GM19351 (cell line): ENCODE results near the gene LRMDA.

Experiments
- ATAC-seq: cut with Tn5 transposase; IDR thresholded peaks from one replicate; pipeline ENCODE4 v1.9.1; 2021; ENCODE audit warnings: mild to moderate bottlenecking, moderate library complexity; ENCODE audit not compliant: unreplicated experiment

Gene LRMDA

DNA sequence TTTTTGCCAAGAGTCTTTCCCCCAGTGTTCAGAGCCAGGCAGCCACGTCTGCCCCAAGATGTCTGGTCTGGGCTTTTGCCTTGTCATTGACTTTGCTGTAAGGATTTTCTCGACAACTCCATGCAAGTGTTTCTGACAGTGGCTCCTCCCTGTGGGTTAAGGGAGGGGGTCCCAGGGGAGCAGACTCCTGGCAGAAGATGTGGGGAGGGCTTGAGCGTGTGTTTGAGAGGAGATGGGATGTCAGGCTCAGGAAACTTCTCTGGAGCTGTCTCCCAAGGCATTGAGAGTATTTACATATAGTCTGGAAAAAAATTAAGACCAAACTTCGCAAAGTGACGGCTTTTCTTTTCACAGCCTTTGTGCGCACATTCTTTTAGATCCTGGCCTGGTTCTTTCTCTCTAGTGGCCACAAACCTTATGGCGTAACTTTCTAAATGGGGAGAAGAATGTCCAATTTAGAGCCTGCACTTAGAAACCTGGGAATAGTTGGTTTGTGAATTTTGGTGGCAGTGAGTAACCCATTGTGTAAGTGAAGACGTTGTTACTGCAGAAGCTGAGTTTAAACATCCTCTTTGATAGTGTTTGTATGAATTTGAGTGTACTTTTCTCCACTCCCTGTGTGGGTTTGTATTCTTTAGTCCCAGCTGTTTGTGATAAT is 201.5 kb downstream of the LRMDA start:
- ATAC-seq = no peak

DNA sequence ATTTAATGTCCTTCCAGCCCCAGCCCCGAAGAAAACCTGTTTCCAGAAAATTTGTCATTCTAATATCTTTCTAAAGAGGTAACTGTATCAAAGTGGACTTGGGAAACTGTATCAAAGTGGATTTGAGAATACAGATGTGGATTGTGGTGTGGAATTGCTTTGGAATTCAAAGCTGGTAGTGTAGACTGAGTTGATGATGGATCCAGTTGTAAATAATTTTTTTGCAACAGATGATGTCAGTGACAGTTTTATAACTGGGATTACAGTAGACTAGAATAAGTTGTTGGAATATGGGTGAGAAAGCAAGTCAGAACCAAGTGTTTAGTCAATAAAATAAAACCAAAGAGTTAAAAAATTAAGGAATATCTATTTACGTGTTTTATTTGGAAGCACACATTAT is 202.1 kb downstream of the LRMDA start:
- no peak for ATAC-seq

DNA sequence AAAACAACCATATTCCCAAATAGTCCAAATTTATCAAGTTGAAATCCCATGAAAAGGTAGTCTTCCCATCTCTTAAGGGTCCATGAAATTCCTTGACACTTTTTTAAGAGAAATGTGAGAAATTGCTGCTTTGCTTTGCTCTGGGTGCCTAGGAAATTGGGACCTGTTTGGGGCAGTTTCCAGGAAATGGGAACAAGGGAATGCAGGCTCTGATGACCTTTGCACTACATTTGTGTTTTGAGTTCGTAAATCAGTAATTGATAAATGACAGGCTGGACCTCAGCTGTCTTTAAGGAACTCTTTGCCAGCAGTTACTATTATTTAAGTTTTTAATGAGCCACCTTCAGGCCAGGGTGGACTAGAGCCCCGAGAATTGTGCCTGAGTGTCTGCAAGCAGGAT is 203.5 kb downstream of the LRMDA start:
- ATAC-seq = no peak

DNA sequence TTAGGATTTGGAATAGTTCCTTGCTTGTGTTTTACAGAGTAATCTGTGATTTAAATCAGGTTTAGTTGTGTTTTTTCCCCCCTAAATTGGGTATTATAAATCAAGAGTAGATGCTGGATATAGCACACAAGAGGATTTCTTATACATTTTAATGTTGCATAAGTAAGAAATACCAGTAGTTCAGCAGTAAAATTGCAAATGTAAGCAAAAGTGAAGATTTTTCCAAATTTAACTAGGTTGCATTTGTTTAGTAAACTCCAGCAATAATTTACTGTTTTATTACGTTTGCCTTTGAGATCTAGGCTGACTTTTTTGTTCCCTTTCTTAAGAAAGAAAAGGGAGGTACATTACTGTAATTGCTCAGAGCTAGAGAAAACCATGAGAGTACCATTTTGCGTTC is 207.3 kb downstream of the LRMDA start:
- no peak for ATAC-seq

DNA sequence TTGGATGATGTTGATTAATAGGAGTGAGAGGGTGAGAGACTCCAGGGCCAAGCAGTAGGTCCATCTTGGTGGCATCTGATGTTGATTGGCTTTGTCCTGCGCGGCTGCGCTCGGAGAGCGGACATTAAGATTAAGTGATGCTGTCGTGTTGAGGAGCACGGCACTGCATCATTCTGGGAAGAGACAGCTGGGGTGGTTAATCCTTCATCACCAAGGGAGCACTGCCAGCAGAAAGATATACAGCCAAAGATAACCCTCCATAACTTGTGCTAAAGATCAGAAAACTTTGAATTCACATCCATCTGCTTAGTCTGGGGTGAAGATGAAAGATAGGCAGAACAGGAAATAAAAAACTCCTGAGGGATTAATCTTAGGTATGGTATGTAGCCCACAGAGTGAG is 208.3 kb downstream of the LRMDA start:
- no peak for ATAC-seq

DNA sequence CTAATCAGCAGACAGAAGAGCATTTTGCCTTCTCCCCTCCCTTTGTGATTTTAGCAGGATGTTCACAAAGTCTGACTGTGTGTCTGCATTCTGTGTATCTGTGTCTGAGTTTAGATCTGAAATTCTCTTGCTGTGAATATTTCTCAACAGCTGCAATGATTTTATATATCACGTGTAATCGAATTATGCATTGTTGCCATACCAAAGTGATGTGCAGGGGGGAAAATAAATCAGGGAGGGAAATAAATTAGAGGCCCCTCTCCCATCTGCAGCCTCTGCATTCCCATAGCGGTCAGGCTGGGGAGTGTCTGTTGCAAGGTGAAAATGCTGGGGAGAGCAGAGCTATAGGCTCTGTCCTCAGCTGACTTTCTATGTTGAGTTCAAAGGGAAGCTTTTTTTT is 209.0 kb downstream of the LRMDA start:
- no peak for ATAC-seq

DNA sequence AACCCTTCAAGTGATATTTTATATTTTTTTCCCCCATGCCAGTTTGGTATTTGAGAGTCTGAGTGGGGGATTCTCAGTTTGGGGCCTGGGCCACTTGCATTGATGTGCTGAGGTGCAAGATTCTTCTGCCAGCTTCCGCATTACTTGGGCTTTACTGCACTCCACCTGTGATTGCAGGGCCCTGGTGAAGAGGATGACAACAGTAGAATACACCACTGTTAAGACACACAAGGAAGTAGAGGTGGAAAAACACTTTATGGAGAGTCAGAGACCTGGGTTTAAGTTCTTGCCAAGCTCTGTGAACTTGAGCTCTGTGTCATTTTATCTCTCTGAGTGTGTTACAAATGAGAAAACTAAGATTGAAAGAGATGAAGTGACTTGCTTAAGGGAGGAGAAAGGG is 209.4 kb downstream of the LRMDA start:
- ATAC-seq = no peak

DNA sequence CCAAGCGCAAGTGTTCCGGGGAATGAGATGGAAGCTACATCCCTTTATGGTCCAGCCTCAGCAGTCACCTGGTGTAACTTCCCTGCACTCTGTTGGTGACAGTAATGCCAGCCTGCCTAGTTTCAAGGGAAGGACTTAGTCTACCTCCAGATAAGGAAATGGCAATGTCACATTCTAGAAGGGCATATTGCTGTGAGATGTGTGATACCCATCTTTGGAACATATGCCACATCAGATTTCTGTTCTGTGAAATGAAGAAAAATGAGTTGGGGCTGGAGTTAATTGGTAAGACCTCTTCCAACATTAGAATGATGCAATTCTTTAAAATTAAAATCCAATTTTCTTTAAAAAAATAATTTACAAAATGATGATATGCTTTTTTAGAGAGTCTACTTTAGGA is 212.0 kb downstream of the LRMDA start:
- no peak for ATAC-seq

DNA sequence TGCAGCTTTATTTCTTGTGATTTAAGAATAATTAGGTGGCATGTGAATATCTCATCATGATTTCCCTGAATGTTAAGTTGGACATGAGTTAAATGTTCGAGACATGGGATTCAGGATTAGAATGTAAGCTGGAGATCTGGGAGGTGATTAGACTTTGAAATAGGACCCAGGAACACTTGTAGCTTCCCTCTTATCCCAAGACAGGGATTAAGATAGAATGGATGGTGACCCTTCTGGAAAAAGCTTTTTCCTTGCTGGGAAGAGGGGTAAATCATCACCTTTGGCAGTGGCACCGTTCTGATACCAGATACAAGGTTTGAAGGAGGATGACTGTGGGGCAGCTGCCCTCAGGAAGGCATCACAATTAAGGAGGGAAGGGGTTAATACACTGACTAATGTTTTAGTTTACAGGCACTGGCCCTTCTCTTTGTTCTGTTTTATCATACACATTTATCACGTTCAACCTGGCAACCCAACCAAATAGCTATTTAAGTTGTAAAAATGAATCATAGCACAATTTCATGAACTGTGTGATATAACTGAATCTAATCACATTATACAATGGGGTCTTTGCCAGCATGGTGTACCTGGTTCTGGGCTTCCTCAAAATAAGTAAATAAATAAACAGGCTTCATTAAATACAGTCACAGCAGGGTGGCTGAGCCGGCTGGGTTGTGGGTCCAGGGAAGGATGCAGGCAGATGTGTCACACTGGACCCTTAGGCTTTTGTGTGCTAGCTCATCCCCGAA is 212.7 kb downstream of the LRMDA start:
- no peak for ATAC-seq

DNA sequence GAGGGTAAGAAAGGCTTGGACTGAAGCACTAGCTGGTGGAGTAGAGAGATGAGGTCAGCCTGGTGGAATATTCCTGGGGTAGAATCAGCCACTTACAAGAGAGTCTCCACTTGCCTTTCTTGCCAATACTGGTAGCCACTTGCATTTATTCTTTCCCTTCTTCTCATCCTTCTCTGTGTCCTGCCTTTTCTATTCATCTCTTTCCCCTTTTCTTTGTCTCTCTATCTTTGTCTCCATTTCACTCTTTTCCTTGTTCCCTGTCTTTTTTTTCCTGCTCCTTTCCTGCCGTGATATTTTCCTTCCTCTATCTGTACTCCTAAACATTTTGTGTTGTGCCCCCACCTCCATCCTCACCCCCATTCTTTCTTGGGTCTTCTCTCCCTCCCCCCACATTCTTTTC is 214.3 kb downstream of the LRMDA start:
- no peak for ATAC-seq

DNA sequence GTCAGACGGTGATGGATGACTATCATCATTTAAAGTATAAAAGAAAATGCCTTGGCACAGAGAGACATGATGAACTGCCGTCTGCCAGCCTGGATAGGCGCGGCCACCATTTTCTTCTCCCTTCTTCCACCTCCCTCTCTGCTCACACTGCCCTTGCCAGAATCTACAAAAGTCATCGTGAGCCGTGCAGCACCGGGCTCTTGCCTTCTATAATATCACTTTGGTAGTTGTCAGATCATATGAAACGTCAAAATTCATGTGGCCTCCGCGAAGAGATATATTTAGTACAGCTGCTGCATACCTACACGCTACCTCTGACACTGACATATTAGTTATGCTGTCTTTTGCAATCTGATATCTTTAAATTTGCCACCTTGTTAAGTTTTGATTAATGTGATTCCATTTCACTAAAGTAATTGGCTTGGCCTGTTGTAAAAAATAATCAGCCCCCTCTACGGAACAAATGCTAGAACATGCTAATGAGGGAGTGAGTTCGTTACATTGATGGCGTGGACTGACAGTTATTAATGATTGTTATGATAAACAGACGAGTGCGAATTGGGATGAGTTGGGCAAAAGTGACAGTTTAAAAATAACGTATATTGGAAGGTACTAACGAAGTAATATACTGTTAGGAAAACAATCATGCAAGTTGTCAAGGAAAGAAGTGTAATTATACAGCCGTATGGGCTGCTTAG is 214.9 kb downstream of the LRMDA start:
- no peak for ATAC-seq

DNA sequence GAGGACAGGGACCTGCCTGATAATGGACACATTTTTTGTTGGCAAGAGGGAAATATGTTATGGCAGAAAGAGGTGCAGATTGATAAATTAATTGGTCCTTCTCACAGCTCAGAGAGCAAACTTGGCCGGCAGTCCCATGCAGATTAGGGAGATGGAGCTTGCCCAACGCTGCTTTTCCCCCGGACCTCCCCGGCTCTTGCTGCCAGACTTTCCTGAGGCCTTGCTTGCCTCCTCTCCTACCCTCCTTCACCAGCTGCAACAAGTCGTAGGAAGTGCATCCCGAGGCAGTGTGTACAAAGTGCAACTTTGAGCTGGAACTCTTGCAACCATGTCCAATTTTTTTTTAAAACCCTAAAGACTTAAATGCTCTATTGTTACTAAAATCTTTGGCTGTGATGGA is 215.5 kb downstream of the LRMDA start:
- ATAC-seq = no peak

DNA sequence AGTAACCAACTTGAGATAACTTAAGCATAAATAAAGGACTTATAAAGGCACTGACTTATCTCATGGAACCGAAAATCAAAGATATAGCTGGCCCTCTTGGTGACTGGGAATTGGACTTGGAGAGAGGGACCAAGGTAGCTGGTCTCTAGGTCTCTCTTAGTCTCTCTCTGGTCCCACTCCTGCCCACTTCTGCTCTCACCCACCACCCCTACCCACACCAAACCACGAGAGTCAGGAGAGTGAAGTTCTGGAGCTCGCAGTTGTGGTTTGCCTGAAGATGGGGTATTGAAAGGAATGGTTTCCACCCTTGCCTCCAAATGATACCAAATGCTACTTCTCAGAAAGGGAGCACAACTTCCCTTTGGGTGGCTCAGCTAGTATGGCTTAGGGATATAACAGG is 216.3 kb downstream of the LRMDA start:
- no peak for ATAC-seq

DNA sequence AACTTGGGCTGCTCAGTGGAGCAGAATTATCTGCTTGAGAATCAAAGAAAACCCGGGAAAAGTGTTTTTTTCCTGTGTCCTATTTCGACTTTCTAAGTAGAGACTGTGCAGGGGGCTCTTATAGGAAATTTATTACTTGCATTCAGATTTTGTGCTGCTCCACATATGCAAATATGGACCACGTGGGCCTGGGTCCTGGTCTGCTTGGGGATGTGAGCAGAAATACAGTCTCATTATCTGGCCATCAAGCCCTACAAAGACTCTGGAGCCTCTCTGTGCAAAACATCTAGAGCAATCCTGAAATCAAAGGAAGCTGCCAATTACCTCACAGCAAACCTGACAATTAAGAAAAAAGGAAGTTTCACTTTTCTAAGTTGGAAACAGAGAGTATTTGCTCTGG is 216.9 kb downstream of the LRMDA start:
- no peak for ATAC-seq

DNA sequence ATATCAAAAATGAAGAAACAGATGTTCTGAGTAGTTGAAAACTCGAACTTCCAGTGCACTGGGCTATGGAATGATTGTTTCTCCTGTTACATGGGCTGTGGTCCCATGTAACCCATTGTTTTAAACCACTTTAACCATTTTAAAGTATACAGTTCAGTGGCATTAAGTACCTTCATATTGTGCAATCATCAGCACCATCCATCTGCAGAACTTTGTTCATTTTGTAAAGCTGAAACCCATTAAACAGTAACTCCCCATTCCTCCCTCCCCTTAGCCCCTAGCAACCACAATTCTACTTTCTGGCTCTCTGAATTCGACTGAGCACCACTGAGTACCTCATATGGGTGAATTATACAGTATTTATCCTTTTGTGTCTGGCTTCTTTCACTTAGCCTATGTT is 217.4 kb downstream of the LRMDA start:
- no peak for ATAC-seq

DNA sequence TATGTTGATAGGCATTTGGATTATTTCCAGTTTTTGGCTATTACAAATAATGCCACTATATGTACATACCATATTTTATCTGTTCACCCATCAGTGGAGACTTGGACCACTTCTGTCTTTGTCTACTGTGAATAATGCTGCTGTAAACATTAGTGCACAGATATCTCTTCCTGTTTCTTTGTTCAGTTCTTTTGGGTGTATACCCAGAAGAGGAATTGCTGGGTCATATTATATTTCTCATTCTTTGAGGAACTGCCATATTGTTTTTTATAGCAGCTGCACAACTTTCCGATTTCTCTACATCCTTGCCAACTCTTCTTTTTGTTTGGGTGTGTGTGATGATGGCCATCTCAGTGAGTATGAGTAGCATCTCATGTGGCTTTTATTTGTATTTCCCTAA is 218.0 kb downstream of the LRMDA start:
- ATAC-seq = no peak

DNA sequence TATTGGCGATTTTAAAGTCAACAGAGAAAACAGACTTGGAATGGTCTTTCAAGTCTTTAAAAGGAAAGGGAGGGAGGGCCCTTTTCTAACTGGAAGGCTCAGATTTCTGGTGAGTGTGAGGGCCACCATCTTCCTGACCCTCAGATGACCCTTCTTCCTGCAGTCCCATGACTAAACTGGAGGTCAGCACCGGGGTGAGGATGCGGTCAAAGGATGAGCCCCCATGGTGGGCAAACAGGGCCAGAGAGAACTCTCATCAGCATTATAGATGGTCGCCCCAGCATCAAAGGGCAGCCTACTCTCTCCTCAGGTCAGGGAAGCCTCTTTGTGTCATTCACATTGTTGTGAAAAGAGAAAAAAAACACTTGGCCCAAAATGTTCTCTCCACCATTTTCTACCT is 219.2 kb downstream of the LRMDA start:
- ATAC-seq = no peak

DNA sequence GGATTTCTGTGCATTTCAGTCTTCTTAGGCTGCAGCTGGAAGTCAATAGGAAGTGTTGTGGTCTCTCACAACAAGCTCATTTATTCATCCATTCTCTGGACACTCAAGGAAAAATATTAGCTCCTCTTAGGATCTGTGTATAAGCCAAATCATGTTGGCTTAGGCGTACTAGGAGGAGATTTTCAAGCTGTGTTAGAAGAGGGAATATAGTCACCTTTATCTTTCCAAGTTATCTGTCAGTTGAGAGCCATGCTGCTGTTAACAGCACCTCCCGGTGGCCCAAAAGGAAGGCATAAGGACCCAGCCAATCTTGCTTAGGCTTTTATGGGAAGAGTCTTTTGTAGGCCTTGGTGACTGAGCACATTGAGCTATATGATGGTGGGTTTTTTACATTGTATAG is 220.0 kb downstream of the LRMDA start:
- ATAC-seq = no peak

DNA sequence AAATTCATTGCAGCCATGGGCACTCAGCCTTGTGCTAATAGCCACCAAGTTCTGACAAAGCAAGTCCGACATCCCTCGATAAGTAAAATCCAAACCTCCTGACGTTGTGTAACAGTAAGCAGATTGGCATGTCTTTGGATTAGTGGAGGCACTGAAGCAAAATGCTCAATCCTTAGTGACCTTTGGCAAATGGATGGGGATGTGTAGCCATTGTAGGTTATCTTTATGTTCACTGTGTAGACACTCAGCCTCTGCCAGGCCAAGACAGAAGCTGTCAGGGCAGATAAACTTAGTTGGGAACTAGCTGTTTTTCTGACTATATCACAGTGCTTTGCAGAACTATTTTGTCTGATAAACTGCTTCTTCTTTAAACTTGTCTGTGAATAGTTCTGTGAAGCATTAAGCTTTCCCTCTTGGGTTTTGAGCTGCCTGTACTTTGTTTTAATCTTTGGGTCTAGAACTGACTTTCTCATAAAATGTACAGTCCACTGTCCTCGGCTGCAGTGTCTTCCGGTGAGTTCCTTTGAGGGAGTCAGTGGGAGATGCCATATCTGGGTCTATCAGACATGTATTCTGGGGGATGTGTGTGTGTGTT is 220.8 kb downstream of the LRMDA start:
- no peak for ATAC-seq

DNA sequence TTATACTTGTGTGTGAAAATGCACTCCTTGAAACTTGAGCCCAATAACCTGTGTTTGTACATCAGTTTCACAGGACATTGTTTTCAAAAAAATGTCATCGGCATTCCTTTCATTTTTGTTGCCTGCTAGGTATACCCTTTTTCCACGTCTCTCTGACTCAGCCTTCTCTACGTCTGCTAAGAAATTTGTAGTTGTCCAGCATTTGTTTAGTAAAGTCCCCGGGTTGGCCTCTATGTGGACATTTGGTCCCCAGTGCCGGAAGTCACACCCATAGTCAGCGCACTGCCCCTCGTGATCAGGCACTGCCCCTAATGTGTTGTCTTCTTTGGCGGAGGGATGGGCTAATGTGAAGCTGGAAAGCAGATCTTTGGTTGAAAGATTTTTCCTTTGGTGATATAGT is 222.3 kb downstream of the LRMDA start:
- ATAC-seq = no peak

DNA sequence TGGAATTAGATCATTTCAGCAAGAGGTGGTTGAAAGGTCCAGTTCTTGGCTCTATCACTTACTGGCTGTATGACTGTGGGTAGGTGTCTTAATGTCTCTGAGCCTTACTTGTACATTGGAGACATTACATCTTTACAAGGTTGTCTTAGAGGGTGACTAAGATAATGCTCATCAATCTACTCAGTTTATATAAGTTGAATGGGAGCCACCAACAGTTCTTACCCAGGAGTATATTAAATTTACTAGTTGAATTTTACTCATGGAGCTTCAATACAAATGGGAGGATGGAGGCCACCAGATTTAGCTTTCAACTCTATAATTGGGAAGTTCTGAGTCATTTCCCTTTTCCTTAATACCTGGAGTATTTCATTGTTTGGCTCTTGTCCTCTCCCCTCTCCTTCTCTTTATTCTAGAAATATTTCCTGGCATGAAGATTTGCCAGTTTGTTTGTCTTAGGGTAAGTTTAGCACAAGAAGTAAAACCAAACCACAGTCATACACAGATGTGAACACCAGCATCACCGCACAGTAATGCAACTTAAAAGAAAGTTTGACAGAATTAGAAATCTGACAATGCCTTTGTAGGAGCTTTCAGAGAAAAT is 222.8 kb downstream of the LRMDA start:
- no peak for ATAC-seq
